Measurements from ENCODE around the gene KLHL21.

Gene KLHL21

DNA sequence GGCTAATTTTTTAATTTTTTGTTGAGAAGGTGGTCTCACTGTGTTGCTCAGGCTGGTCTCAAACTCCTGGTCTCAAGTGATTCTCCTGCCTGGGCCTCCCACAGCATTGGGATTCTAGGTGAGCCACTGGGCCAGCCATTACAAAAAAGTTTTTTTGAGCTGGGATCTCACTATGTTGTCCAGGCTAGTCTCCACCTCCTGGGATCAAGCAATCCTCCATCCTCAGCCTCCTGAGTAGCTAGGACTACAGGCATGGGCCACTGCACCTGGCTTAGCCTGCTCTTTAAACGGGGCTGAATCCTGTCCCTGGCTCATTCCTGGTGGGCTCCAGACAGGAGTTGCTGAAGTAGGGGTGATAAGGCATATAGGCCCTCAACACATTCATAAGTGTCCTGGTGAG lies 45.1 kb downstream of the KLHL21 start:
- TF ChIP-seq POLR2A (IDR thresholded peaks at IDR 0.05; ENCODE audit: low read depth, low read length) (no peak), POLR2AphosphoS5 (IDR thresholded peaks at IDR 0.05; ENCODE audit: low read depth, low read length) (no peak), TAF1 (IDR thresholded peaks at IDR 0.05; ENCODE audit: borderline replicate concordance, low read depth, low read length) (no peak)
- FAIRE-seq (no peak), DNase-seq (ENCODE audit: insufficient read length) (no peak)

GRCh38 chr1:6554907-6555778 lies 47.5 kb downstream of the KLHL21 start, which contains the start of gene TAS1R1:
Gene TAS1R1 (plus strand): TSS chr1:6555307. CDS start chr1:6555374, 67 bp downstream.
- DNase-seq (ENCODE audit: insufficient read length) = no peak
- FAIRE-seq = peak; percentile 78
- TF ChIP-seq POLR2A (IDR thresholded peaks at IDR 0.05; ENCODE audit: low read depth, low read length) (no peak), TAF1 (IDR thresholded peaks at IDR 0.05; ENCODE audit: borderline replicate concordance, low read depth, low read length) (no peak), POLR2AphosphoS5 (IDR thresholded peaks at IDR 0.05; ENCODE audit: low read depth, low read length) (no peak)

DNA sequence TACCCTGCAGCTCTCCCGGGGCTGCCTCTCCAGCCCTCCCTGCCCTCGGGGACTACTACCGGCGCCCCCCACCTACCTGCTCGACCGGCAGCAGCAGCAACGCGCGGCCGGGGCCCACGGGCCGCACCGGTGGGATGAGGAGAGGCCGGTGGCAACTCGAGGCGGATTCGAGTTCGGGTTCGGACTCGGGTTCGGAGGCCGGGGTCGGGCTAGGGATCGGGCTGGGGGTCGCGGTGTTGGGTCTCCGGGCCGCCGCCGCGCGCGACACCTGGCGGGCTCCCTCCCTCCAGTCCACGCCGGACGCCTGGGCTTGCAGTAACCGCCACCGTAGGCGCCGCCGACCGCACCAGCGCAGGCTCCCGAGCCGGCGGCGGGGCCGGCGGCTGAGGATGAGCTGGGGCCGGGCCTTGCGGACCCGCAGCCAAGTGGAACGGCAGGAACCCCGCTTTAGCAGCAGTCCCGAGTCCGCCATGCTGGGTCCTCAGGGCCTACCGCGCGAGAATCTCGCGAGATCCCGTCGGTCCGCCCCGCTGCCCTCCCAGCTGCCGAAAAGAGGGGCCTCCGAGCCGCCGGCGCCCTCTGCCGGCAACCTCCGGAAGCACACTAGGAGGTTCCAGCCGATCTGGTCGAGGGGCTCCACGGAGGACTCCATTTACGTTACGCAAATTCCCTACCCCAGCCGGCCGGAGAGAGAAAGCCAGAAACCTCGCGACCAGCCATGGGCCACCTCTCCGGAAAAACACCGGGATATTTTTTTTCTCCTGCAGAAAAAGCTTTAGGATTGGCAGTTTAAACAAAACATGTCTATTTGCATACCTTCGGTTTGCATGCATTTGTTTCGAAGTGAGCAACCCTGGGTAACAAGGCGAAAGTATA lies 48.4 kb downstream of the KLHL21 start, which contains the start of gene NOL9:
TSS of gene NOL9 (minus strand) at position 483 of the 876 bp plus-strand sequence. CDS start at position 472, 11 bp downstream.
- TF ChIP-seq TAF1 (IDR thresholded peaks at IDR 0.05; ENCODE audit: borderline replicate concordance, low read depth, low read length) (peak; percentile 93), POLR2AphosphoS5 (IDR thresholded peaks at IDR 0.05; ENCODE audit: low read depth, low read length) (peak; percentile 71), POLR2A (IDR thresholded peaks at IDR 0.05; ENCODE audit: low read depth, low read length) (peak; percentile 88)
- FAIRE-seq (peak; percentile 93), DNase-seq (ENCODE audit: insufficient read length) (peak; percentile 96)

DNA sequence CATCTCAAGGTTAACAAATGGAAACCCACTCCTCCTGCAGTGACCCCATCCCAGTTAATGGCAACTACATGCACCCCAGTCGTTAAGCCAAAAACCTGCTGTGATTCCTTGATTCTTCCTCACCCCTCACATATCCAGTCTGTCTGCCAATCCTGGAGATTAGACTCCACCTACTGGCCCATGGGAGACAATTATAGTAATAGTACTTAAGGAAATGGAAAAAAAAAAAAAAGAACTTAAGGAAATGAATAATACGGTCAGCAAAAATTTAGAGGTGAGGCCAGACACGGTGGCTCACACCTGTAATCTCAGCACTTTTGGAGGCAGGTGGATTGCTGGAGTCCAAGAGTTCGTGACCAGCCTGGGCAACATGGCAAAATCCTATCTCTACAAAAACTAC lies 55.4 kb downstream of the KLHL21 start:
- DNase-seq (ENCODE audit: insufficient read length) (no peak), FAIRE-seq (no peak)
- TF ChIP-seq POLR2A (IDR thresholded peaks at IDR 0.05; ENCODE audit: low read depth, low read length) (no peak), TAF1 (IDR thresholded peaks at IDR 0.05; ENCODE audit: borderline replicate concordance, low read depth, low read length) (no peak), POLR2AphosphoS5 (IDR thresholded peaks at IDR 0.05; ENCODE audit: low read depth, low read length) (no peak)

DNA sequence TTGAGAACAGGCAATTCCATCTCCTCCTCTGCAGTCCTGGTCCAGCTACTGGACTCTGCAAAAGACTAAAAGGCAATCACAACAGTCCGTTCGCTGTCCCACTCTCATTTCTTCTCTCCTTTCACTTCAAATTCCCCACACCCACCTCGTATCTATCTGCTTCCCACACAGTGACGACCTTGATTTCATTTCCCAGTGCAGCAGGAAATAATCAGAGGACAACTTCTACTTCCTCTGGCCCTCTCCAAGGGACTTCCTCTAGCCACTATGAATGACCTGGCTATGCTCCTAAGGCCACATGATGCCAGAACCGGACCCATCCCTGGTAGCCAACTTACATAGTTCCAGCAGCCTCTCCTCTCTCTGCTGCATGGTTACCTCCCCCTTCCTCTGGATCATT lies 56.3 kb downstream of the KLHL21 start:
- FAIRE-seq (no peak), DNase-seq (ENCODE audit: insufficient read length) (no peak)
- no peak for TF ChIP-seq TAF1 (IDR thresholded peaks at IDR 0.05; ENCODE audit: borderline replicate concordance, low read depth, low read length)

- DNase-seq (ENCODE audit: insufficient read length) (no peak), FAIRE-seq (no peak)
- TF ChIP-seq POLR2AphosphoS5 (IDR thresholded peaks at IDR 0.05; ENCODE audit: low read depth, low read length) (no peak), POLR2A (IDR thresholded peaks at IDR 0.05; ENCODE audit: low read depth, low read length) (no peak), TAF1 (IDR thresholded peaks at IDR 0.05; ENCODE audit: borderline replicate concordance, low read depth, low read length) (no peak)
Observed at GRCh38 chr1:6545276-6546112, 57.2 kb downstream of the KLHL21 start.

DNA sequence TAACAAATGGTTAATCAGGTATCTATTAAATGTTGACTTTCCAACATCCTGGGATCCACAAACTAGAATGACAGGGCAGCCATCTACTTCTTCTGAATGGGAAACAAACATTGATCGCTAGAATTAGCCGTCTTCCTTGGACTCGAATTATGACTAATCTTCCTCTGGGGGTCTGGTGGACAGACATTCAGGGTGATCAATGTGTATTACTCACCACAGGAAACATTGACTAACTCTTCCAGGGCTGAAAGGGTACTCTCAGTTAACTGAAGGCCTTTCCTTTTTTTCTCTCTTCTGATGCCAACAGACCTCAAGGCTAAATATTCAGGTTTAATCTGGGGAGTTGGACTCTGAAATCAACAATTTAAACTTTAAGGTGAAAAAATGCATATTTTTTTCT lies 57.8 kb downstream of the KLHL21 start:
- TF ChIP-seq POLR2AphosphoS5 (IDR thresholded peaks at IDR 0.05; ENCODE audit: low read depth, low read length) (no peak), POLR2A (IDR thresholded peaks at IDR 0.05; ENCODE audit: low read depth, low read length) (no peak), TAF1 (IDR thresholded peaks at IDR 0.05; ENCODE audit: borderline replicate concordance, low read depth, low read length) (no peak)
- DNase-seq (ENCODE audit: insufficient read length) (no peak), FAIRE-seq (no peak)
